ENCODE data around the gene DNAI4. TPM values are rescaled to one million over a fixed set of nuclear protein-coding genes. Genes with fewer than 3 reads are reported as not detected.

The DNAI4 gene
- total RNA-seq, 1 experiment from 2014 or later: 3.9 TPM

DNA sequence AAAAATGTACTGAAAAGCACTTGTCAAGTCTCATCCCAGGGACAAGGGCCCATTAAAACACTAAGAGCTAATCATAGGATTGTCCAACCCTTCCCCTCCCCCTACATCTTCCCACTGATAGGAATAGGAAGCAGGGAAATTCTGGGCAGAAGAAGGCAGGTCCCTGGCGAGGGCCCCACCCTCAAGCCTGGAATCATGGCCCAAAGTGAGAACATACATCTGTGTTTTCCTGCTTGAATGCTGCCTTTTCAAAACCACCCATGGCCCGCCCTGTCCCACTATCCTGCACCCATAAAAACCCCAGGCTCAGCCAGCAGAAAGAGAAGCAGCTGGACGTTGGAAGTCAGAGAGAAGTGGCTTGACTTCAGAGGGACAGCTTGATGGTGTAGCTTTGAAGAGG lies 4.8 kb downstream of the DNAI4 start:
- Histone ChIP-seq H4K20me1 (ENCODE audit: insufficient read depth) (no peaks in the 10 kb centered on the region), H3K79me2 (ENCODE audit: insufficient read depth, low read length) (peaks cover 23% of the 10 kb centered on the region), H2AFZ (ENCODE audit: low read depth, low read length, poor library complexity, severe bottlenecking) (no peak overlapping the region), H3K36me3 (ENCODE audit: control insufficient read depth in 1 of 2, insufficient read depth in 2 of 2, low read length in 2 of 2) (no peaks in the 10 kb centered on the region), H3K4me3 (replicated peaks in 1 of 2; ENCODE audit: low read depth in 1 of 2, low read length in 2 of 2) (no peak overlapping the region), H3K27me3 (ENCODE audit: insufficient read depth, low read length) (no peaks in the 10 kb centered on the region), H3K4me2 (ENCODE audit: low read length) (no peak overlapping the region), H3K4me1 (ENCODE audit: control insufficient read depth in 1 of 2, insufficient read depth in 2 of 2, low read length in 2 of 2) (peaks cover 0 to 14% of the 10 kb centered on the region in 2 experiments; a peak in 1 of 4 replicates), H3K27ac (ENCODE audit: low read depth, low read length) (no peak overlapping the region), H3K9ac (ENCODE audit: low read length) (no peak overlapping the region), H3K9me3 (ENCODE audit: control insufficient read depth in 1 of 2, insufficient read depth in 1 of 2, low read depth in 1 of 2, low read length in 2 of 2) (no peaks in the 10 kb centered on the region), H3K9me2 (ENCODE audit: insufficient read depth) (no peaks in the 10 kb centered on the region)
- intact Hi-C loops (cut with micrococcal nuclease): no loop called here
- TF ChIP-seq EZH2 (IDR thresholded peaks at IDR 0.05) (no peak), EZH2phosphoT487 (IDR thresholded peaks at IDR 0.05; ENCODE audit: borderline replicate concordance) (no peak), EGR1 (IDR thresholded peaks at IDR 0.05; ENCODE audit: low read depth) (no peak), RAD21 (IDR thresholded peaks at IDR 0.05; ENCODE audit: low read depth) (no peak), REST (IDR thresholded peaks at IDR 0.05; ENCODE audit: low read depth) (no peak), POLR2A (IDR thresholded peaks at IDR 0.05; ENCODE audit: borderline replicate concordance, extremely low read depth, insufficient read depth, insufficient read length) (no peak), CTCF (IDR thresholded peaks at IDR 0.05 in 2 of 3, conservative IDR thresholded peaks at IDR 0.05 in 1 of 3; ENCODE audit: borderline replicate concordance in 1 of 3, insufficient read depth in 1 of 3, low read depth in 2 of 3, low read length in 2 of 3) (no peak), SRF (IDR thresholded peaks at IDR 0.05; ENCODE audit: low read depth) (no peak), ZFX (IDR thresholded peaks at IDR 0.05) (no peak), SIN3A (IDR thresholded peaks at IDR 0.05; ENCODE audit: low read depth) (no peak), POLR2AphosphoS5 (IDR thresholded peaks at IDR 0.05; ENCODE audit: low read depth, low read length) (no peak), SP1 (IDR thresholded peaks at IDR 0.05; ENCODE audit: low read depth) (no peak), ELF1 (IDR thresholded peaks at IDR 0.05; ENCODE audit: borderline replicate concordance, low read depth) (no peak)
- TF ChIP-seq, protein P1, sequence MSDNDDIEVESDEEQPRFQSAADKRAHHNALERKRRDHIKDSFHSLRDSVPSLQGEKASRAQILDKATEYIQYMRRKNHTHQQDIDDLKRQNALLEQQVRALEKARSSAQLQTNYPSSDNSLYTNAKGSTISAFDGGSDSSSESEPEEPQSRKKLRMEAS (IDR thresholded peaks at IDR 0.05): no peak
- DNase-seq (ENCODE audit: low read depth, low spot score) (no peak), ATAC-seq (no peak)
- ChIA-PET POLR2A (no interaction called here), CTCF (no interaction called here), RAD21 (ENCODE audit: low non-redundant PET in 1 of 2, low total read pairs in 2 of 2, uncharacterized antibody in 2 of 2, unreplicated experiment in 2 of 2) (no interaction called here)
- BruUV-seq (replicated peaks): no TSS peak
